Left lung (tissue), 10 donors: Measurements from ENCODE around the gene CAMK1. TPM values are rescaled to one million over a fixed set of nuclear protein-coding genes. Genes with fewer than 3 reads are reported as not detected.
A peak's percentile ranks its signal among the peaks of the same experiment; 100 is the strongest.

Source experiments
- ATAC-seq: fragments of 200-7000 bp; cut with Tn5 transposase; one replicate; pipeline ENCODE4 v1.9.1; 2020; ENCODE audit warnings: moderate library complexity
- DNase-seq, 4 donors: peaks; one replicate each; pipeline ENCODE4 v3.0.0-alpha.2; 2013 to 2020
- H3K27ac ChIP-seq, 2 donors: fragments of 200-600 bp; sonication (generic) in 1 of 2; one replicate each; pipeline versions ENCODE4 v1.5.0 to v1.8.0; 2020 to 2021
- H3K27me3 ChIP-seq, 2 donors: fragments of 200-600 bp; sonication (generic) in 1 of 2; one replicate each; pipeline versions ENCODE4 v1.5.0 to v1.8.0; 2020 to 2021
- H3K36me3 ChIP-seq, 2 donors: fragments of 200-600 bp; sonication (generic) in 1 of 2; one replicate each; pipeline versions ENCODE4 v1.5.0 to v1.8.0; 2020 to 2021
- H3K4me1 ChIP-seq, 2 donors: fragments of 200-600 bp; one replicate each; pipeline ENCODE4 v1.8.0; 2021
- H3K4me3 ChIP-seq, 2 donors: fragments of 200-600 bp; sonication (generic) in 1 of 2; one replicate each; pipeline versions ENCODE4 v1.5.0 to v1.8.0; 2020 to 2021; ENCODE audit warnings: mild to moderate bottlenecking in 1 of 2
- H3K9me3 ChIP-seq, 2 donors: fragments of 200-600 bp; sonication (generic) in 1 of 2; one replicate each; pipeline versions ENCODE4 v1.5.0 to v1.8.0; 2020 to 2021
- CTCF ChIP-seq, 2 donors: fragments of 200-600 bp; sonication (generic) in 1 of 2; IDR thresholded peaks; one replicate each; pipeline versions ENCODE4 v1.5.0 to v1.8.0; 2021; ENCODE audit warnings: antibody characterized with exemption in 2 of 2
- intact Hi-C, 2 donors: fragments of 100-400 bp; cut with DNase I; formaldehyde crosslinking; loops; one replicate each; pipeline versions ENCODE4 v1.11.2 to v1.14.2; 2022
- polyA plus RNA-seq, 6 donors: library from polyadenylated mRNA; unstranded; fragments of 120-200 nt; gene quantifications; one replicate each; pipeline ENCODE4 v1.2.1, GENCODE V29; 2013; ENCODE audit not compliant: insufficient read length in 6 of 6
- total RNA-seq, 2 donors: library from RNA; stranded (reverse); fragmentation: NEBNext Ultra II Directional; extraction: Animal tissue kit (Norgen Biotek cat#: 25700); gene quantifications; one replicate each; pipeline ENCODE4 v1.2.1, GENCODE V29; 2021
- donor health status: DM: no; HTN: yes; CAD: no.
- donor health status: DM: no; HTN: no; CAD: no.

The CAMK1 gene
- total and polyA plus RNA-seq, 8 donors: 18.4 to 37.5 (median 23.6) TPM

- H3K4me1 ChIP-seq: peaks cover 3 to 53% of the 10 kb centered on the region in 2 donors
- no peak for TF ChIP-seq CTCF (IDR thresholded peaks at IDR 0.05)
- no peaks in the 10 kb centered on the region for H3K9me3 ChIP-seq
- ATAC-seq (no peak), DNase-seq (no peak)
- H3K4me3 ChIP-seq: no peak overlapping the region
- H3K36me3 ChIP-seq: peaks cover 0 to 53% of the 10 kb centered on the region in 2 donors
- no peaks in the 10 kb centered on the region for H3K27me3 ChIP-seq
- H3K27ac ChIP-seq: peak overlapping the region in 1 of 2 donors; percentile 88
- intact Hi-C loops: no loop called here
These were observed 10.7 kb upstream of the CAMK1 start for GRCh38 chr3:9780458-9780812.

- Histone ChIP-seq H3K27me3 (no peaks in the 10 kb centered on the region), H3K27ac (peak overlapping the region in 1 of 2 donors; percentile 88), H3K4me3 (no peak overlapping the region), H3K36me3 (peaks cover 0 to 47% of the 10 kb centered on the region in 2 donors), H3K9me3 (no peaks in the 10 kb centered on the region), H3K4me1 (peaks cover 3 to 53% of the 10 kb centered on the region in 2 donors)
- ATAC-seq: peak; percentile 55
- DNase-seq: peak in 1 of 4 donors; percentile 48
- no peak for TF ChIP-seq CTCF (IDR thresholded peaks at IDR 0.05)
- intact Hi-C loops: no loop called here
These were observed 10.1 kb upstream of the CAMK1 start for GRCh38 chr3:9779721-9780457.

- peaks cover 3 to 53% of the 10 kb centered on the region in 2 donors for H3K4me1 ChIP-seq
- intact Hi-C loops: no loop called here
- peak overlapping the region in 1 of 2 donors; percentile 88 for H3K27ac ChIP-seq
- TF ChIP-seq CTCF (IDR thresholded peaks at IDR 0.05): no peak
- DNase-seq (no peak), ATAC-seq (peak; percentile 15)
- no peaks in the 10 kb centered on the region for H3K27me3 ChIP-seq
- no peaks in the 10 kb centered on the region for H3K9me3 ChIP-seq
- peaks cover 0 to 40% of the 10 kb centered on the region in 2 donors for H3K36me3 ChIP-seq
- no peak overlapping the region for H3K4me3 ChIP-seq
These were observed 9.4 kb upstream of the CAMK1 start for GRCh38 chr3:9779075-9779593.

- Histone ChIP-seq H3K4me3 (no peak overlapping the region), H3K36me3 (peaks cover 0 to 32% of the 10 kb centered on the region in 2 donors), H3K27me3 (no peaks in the 10 kb centered on the region), H3K4me1 (peaks cover 3 to 53% of the 10 kb centered on the region in 2 donors), H3K9me3 (no peaks in the 10 kb centered on the region), H3K27ac (peak overlapping the region in 1 of 2 donors; percentile 88)
- peak; percentile 36 for ATAC-seq
- intact Hi-C loops: no loop called here
- no peak for TF ChIP-seq CTCF (IDR thresholded peaks at IDR 0.05)
- DNase-seq: no peak
These were observed 8.7 kb upstream of the CAMK1 start for GRCh38 chr3:9778143-9779074.

GRCh38 chr3:9777694-9778021, 7.9 kb upstream of the CAMK1 start:
- H3K36me3 ChIP-seq: peaks cover 0 to 25% of the 10 kb centered on the region in 2 donors
- H3K4me3 ChIP-seq: no peak overlapping the region
- DNase-seq (no peak), ATAC-seq (no peak)
- intact Hi-C loops: no loop called here
- H3K9me3 ChIP-seq: no peaks in the 10 kb centered on the region
- peaks cover 3 to 52% of the 10 kb centered on the region in 2 donors for H3K4me1 ChIP-seq
- TF ChIP-seq CTCF (IDR thresholded peaks at IDR 0.05): no peak
- no peak overlapping the region for H3K27ac ChIP-seq
- no peaks in the 10 kb centered on the region for H3K27me3 ChIP-seq
